ENCODE measurements around the gene ADAMTSL5.
"Not testable (repeated sequence)": the region's sequence is repeated elsewhere in the genome, so short reads cannot be mapped to it uniquely, and the experiment has no call there.

ADAMTSL5 gene

GRCh38 chr19:1512671-1513498 lies at the start of gene ADAMTSL5:
Gene ADAMTSL5, minus strand, starts transcription at chr19:1513019. Its CDS starts 2,076 bp downstream, at chr19:1510943.
- DNase-seq: no peak

- no peak for DNase-seq
Measured at GRCh38 chr19:1561236-1561842, 48.5 kb upstream of the ADAMTSL5 start.

- DNase-seq: no peak
Measured at GRCh38 chr19:1560286-1560882, 47.6 kb upstream of the ADAMTSL5 start.

- no peak for DNase-seq
Measured at GRCh38 chr19:1558552-1558951, 45.7 kb upstream of the ADAMTSL5 start.

GRCh38 chr19:1556390-1557070 lies 43.7 kb upstream of the ADAMTSL5 start:
- no peak for DNase-seq

GRCh38 chr19:1555487-1556389 lies 42.9 kb upstream of the ADAMTSL5 start:
- no peak for DNase-seq

- DNase-seq: no peak
Measured at GRCh38 chr19:1554968-1555367, 42.1 kb upstream of the ADAMTSL5 start.

GRCh38 chr19:1553415-1553814 lies 40.6 kb upstream of the ADAMTSL5 start:
- DNase-seq: no peak

GRCh38 chr19:1551068-1552040 lies 38.5 kb upstream of the ADAMTSL5 start:
- DNase-seq: no peak

- DNase-seq: no peak
Measured at GRCh38 chr19:1549332-1549945, 36.6 kb upstream of the ADAMTSL5 start.

- no peak for DNase-seq
Measured at GRCh38 chr19:1540365-1540925, 27.6 kb upstream of the ADAMTSL5 start.

- not testable (repeated sequence) for DNase-seq
Measured at GRCh38 chr19:1539749-1540148, 26.9 kb upstream of the ADAMTSL5 start.

GRCh38 chr19:1538978-1539377 lies 26.2 kb upstream of the ADAMTSL5 start:
- DNase-seq: no peak

- DNase-seq: not testable (repeated sequence)
Measured at GRCh38 chr19:1535699-1536098, 22.9 kb upstream of the ADAMTSL5 start.

- no peak for DNase-seq
Measured at GRCh38 chr19:1534972-1535371, 22.2 kb upstream of the ADAMTSL5 start.

- no peak for DNase-seq
Measured at GRCh38 chr19:1533510-1534150, 20.8 kb upstream of the ADAMTSL5 start.

GRCh38 chr19:1532003-1532402 lies 19.2 kb upstream of the ADAMTSL5 start:
- DNase-seq: no peak

GRCh38 chr19:1531587-1531986 lies 18.8 kb upstream of the ADAMTSL5 start:
- no peak for DNase-seq

Measured in nucleus accumbens (tissue), 56 donors.